Natural killer cell (primary cell): ENCODE results near the gene PIK3AP1. TPM values are rescaled to one million over a fixed set of nuclear protein-coding genes. Genes with fewer than 3 reads are reported as not detected.

Experiments used
- ATAC-seq, 3 donors: fragments of 150-1000 bp in 2 of 3; fragments of 200-7000 bp in 1 of 3; cut with Tn5 transposase; 1 replicate in 1 of 3; 2 replicates in 2 of 3; pipeline ENCODE4 v1.10.0; 2021; ENCODE audit warnings: mild to moderate bottlenecking in 2 of 3, moderate library complexity in 2 of 3
- DNase-seq, 2 donors: peaks; one replicate each; pipeline versions ENCODE4 v3.0.0 to v3.0.0-alpha.2; 2013 to 2021; ENCODE audit warnings: mixed read lengths in 1 of 2
- H3K27ac ChIP-seq: one replicate; pipeline ENCODE4 v1.5.1; 2013; ENCODE audit warnings: mild to moderate bottlenecking, low read length
- H3K27me3 ChIP-seq: one replicate; pipeline ENCODE4 v1.6.1; 2013; ENCODE audit warnings: low read length; ENCODE audit not compliant: control insufficient read depth, insufficient read depth
- H3K36me3 ChIP-seq: one replicate; pipeline ENCODE4 v1.6.1; 2013; ENCODE audit warnings: low read length; ENCODE audit not compliant: control insufficient read depth, insufficient read depth
- H3K4me1 ChIP-seq: one replicate; pipeline ENCODE4 v1.6.1; 2013; ENCODE audit warnings: low read length; ENCODE audit not compliant: control insufficient read depth, insufficient read depth
- H3K4me3 ChIP-seq: one replicate; pipeline ENCODE4 v1.5.1; 2013; ENCODE audit warnings: low read length
- H3K9me3 ChIP-seq: one replicate; pipeline ENCODE4 v1.6.1; 2013; ENCODE audit warnings: low read length; ENCODE audit not compliant: control insufficient read depth, insufficient read depth
- H3K27ac Mint-ChIP-seq, 2 donors: one replicate each; pipeline ENCODE4 v1.8.0; 2022; ENCODE audit warnings: mild to moderate bottlenecking in 2 of 2, mixed read lengths in 2 of 2, moderate library complexity in 1 of 2
- H3K27me3 Mint-ChIP-seq, 2 donors: one replicate each; pipeline ENCODE4 v1.8.0; 2022; ENCODE audit warnings: low read depth in 2 of 2, mixed read lengths in 2 of 2
- H3K36me3 Mint-ChIP-seq: one replicate; pipeline ENCODE4 v1.8.0; 2022; ENCODE audit warnings: mixed read lengths
- H3K4me1 Mint-ChIP-seq, 2 donors: one replicate each; pipeline ENCODE4 v1.8.0; 2022; ENCODE audit warnings: mixed read lengths in 2 of 2
- H3K4me3 Mint-ChIP-seq: one replicate; pipeline ENCODE4 v1.8.0; 2022; ENCODE audit warnings: mild to moderate bottlenecking, moderate library complexity, mixed read lengths
- H3K9me3 Mint-ChIP-seq, 2 donors: one replicate each; pipeline ENCODE4 v1.8.0; 2022; ENCODE audit warnings: mixed read lengths in 2 of 2
- WGBS: methylation state at CpG from one replicate; pipeline ENCODE4 v1.1.7; 2013; ENCODE audit warnings: missing lambda C conversion rate; ENCODE audit not compliant: insufficient coverage; 5-methylcytosine and 5-hydroxymethylcytosine counted together
- intact Hi-C: fragments of 100-400 bp; cut with micrococcal nuclease; formaldehyde crosslinking; loops from one replicate; pipeline ENCODE4 v1.14.2; 2022
- total RNA-seq, 4 donors: library from RNA; stranded (reverse); fragments of 120-200 nt in 1 of 4; gene quantifications; one replicate each; pipeline versions ENCODE4 v1.2.3 to v1.2.4, GENCODE V29; 2013 to 2022
- TF ChIP-seq, protein P1 (sequence below): fragments of 200-600 bp; IDR thresholded peaks from one replicate; pipeline ENCODE4 v1.8.0; 2022; ENCODE audit warnings: antibody characterized with exemption

PIK3AP1 gene
- total RNA-seq, 3 donors from 2014 or later (not counting 1 experiment from before 2014, with no cell fraction given): 95.3 to 137 (median 97.1) TPM

DNA sequence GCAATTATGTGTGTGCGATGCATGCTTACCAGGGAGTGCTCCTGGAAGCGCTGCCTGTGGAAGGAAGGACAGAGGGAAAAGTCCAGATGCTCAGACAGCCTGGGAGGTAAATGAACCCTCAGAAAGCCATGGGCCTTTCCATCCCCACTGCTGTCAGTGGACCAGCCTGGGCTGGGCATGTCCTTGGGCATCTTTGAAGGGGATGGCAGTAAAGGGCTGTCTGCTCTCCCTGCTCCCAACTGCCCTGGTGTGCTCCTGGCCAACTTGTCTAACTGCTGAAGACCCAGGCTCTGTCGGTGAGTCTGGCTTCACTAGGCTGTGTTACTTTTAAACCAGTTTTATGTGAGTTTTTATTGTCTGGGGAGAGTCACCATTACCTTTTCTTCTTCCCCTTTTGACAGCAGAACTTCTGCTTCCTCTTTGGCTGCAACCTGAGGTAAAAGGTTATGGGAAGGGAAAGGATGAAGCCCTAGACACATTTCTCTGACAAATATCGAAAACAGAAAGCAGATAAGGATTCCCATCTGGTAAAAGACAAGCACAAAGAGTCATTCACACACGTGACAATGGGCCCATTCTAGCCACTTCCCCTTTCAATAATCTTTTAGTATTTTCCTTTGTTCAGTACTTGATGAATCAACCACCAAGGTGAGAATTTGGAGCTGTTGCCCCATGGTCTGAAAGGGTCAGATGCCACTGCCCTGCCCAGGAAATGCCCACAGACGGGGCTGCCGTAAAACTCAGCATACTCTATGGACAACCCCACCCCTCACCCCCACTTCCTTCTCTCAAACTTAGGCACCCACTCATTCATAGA is 27.6 kb upstream of the PIK3AP1 start:
- WGBS: 30% methylated on average over 6 of the region's 7 CpGs
- H3K27ac ChIP-seq: peak overlapping the region; percentile 22

DNA sequence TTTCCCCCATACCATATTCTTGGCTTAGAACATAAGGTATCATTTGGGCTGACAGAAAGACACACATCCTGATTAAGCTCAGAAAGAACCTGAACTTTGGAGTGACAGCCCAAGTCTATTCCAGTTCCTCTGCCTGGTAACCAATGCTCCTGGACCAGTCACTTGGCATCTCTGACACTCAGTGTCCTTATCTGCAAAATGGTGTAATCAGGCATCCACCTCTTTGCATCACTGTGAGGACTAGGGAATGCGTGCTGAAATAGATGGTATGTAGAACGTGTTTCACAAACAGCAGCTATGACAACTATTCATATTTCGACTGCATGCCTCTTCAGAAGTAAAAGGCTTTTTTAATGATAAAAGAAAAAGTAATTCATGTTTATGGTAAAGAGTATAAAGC is 26.2 kb upstream of the PIK3AP1 start:
- Histone ChIP-seq H3K36me3 (no peaks in the 10 kb centered on the region), H3K27me3 (no peaks in the 10 kb centered on the region), H3K4me3 (no peak overlapping the region), H3K4me1 (peaks cover 27% of the 10 kb centered on the region), H3K27ac (no peak overlapping the region), H3K9me3 (no peaks in the 10 kb centered on the region)
- WGBS: 93% methylated on average over 3 of the region's 3 CpGs
- H3K36me3 Mint-ChIP-seq: no peaks in the 10 kb centered on the region
- H3K27ac Mint-ChIP-seq: no peak overlapping the region
- peaks cover 20 to 21% of the 10 kb centered on the region in 2 donors for H3K4me1 Mint-ChIP-seq
- intact Hi-C loops: no loop called here
- TF ChIP-seq, protein P1, sequence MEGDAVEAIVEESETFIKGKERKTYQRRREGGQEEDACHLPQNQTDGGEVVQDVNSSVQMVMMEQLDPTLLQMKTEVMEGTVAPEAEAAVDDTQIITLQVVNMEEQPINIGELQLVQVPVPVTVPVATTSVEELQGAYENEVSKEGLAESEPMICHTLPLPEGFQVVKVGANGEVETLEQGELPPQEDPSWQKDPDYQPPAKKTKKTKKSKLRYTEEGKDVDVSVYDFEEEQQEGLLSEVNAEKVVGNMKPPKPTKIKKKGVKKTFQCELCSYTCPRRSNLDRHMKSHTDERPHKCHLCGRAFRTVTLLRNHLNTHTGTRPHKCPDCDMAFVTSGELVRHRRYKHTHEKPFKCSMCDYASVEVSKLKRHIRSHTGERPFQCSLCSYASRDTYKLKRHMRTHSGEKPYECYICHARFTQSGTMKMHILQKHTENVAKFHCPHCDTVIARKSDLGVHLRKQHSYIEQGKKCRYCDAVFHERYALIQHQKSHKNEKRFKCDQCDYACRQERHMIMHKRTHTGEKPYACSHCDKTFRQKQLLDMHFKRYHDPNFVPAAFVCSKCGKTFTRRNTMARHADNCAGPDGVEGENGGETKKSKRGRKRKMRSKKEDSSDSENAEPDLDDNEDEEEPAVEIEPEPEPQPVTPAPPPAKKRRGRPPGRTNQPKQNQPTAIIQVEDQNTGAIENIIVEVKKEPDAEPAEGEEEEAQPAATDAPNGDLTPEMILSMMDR: no peak
- no peak for ATAC-seq
- H3K9me3 Mint-ChIP-seq: no peaks in the 10 kb centered on the region
- H3K4me3 Mint-ChIP-seq: no peak overlapping the region
- no peaks in the 10 kb centered on the region for H3K27me3 Mint-ChIP-seq
- DNase-seq: no peak

More for the DNA sequence above, 27.6 kb upstream of the PIK3AP1 start:
- ATAC-seq: peak; percentile 17 to 53 (median 43)
- intact Hi-C loops: no loop called here
- DNase-seq: no peak
- no peak overlapping the region for H3K4me3 ChIP-seq
- H3K36me3 Mint-ChIP-seq: no peaks in the 10 kb centered on the region
- H3K27ac Mint-ChIP-seq: peak overlapping the region; percentile 71 to 77
- H3K27me3 ChIP-seq: no peaks in the 10 kb centered on the region
- no peaks in the 10 kb centered on the region for H3K9me3 ChIP-seq
- TF ChIP-seq, protein P1: no peak
- no peaks in the 10 kb centered on the region for H3K27me3 Mint-ChIP-seq
- peaks cover 20 to 21% of the 10 kb centered on the region in 2 donors for H3K4me1 Mint-ChIP-seq
- no peaks in the 10 kb centered on the region for H3K36me3 ChIP-seq
- no peaks in the 10 kb centered on the region for H3K9me3 Mint-ChIP-seq
- H3K4me1 ChIP-seq: peaks cover 27% of the 10 kb centered on the region
- no peak overlapping the region for H3K4me3 Mint-ChIP-seq

DNA sequence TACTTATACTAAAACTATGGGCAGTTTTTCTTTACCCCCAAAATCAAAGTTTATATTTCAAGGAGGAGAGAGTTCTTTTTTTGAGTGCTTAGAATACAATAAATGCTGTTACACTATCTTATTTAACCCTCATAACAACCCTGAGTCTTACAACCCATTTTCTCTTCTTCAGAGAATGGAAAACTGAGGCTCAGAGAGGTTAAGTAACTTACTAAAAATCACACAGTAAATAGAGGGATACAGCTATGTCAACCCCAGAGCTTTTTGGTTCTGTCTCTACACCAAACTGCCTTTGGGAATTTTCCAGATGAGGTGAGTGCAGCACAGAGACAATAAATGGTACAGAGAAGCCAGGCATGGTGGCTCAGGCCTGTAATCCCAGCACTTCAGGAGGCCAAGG is 25.6 kb upstream of the PIK3AP1 start:
- Histone ChIP-seq H3K4me3 (no peak overlapping the region), H3K27me3 (no peaks in the 10 kb centered on the region), H3K9me3 (no peaks in the 10 kb centered on the region), H3K4me1 (peaks cover 30% of the 10 kb centered on the region), H3K27ac (no peak overlapping the region), H3K36me3 (no peaks in the 10 kb centered on the region)
- Mint-ChIP-seq H3K4me1 (peaks cover 20 to 24% of the 10 kb centered on the region in 2 donors), H3K27ac (peak overlapping the region in 1 of 2 donors; percentile 43), H3K27me3 (no peaks in the 10 kb centered on the region), H3K36me3 (no peaks in the 10 kb centered on the region), H3K9me3 (no peaks in the 10 kb centered on the region), H3K4me3 (no peak overlapping the region)
- intact Hi-C loops: no loop called here
- ATAC-seq (no peak), DNase-seq (no peak)
- TF ChIP-seq, protein P1: no peak
